Stimulated activated CD8-positive, alpha-beta memory T cell treated with anti-CD3 and anti-CD28 coated beads, Interleukin-7, amount 100 ng/mL, for 48 hours (primary cell): ENCODE data around the gene SDC3.
"Not testable (repeated sequence)": the region's sequence is repeated elsewhere in the genome, so short reads cannot be mapped to it uniquely, and the experiment has no call there.

Experiments used
- DNase-seq, 2 donors: peaks; one replicate each; pipeline ENCODE4 v3.0.0-alpha.2; 2020; ENCODE audit warnings: low read depth in 1 of 2; ENCODE audit errors: extremely low read depth in 1 of 2

SDC3 gene, protein sequence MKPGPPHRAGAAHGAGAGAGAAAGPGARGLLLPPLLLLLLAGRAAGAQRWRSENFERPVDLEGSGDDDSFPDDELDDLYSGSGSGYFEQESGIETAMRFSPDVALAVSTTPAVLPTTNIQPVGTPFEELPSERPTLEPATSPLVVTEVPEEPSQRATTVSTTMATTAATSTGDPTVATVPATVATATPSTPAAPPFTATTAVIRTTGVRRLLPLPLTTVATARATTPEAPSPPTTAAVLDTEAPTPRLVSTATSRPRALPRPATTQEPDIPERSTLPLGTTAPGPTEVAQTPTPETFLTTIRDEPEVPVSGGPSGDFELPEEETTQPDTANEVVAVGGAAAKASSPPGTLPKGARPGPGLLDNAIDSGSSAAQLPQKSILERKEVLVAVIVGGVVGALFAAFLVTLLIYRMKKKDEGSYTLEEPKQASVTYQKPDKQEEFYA

DNA sequence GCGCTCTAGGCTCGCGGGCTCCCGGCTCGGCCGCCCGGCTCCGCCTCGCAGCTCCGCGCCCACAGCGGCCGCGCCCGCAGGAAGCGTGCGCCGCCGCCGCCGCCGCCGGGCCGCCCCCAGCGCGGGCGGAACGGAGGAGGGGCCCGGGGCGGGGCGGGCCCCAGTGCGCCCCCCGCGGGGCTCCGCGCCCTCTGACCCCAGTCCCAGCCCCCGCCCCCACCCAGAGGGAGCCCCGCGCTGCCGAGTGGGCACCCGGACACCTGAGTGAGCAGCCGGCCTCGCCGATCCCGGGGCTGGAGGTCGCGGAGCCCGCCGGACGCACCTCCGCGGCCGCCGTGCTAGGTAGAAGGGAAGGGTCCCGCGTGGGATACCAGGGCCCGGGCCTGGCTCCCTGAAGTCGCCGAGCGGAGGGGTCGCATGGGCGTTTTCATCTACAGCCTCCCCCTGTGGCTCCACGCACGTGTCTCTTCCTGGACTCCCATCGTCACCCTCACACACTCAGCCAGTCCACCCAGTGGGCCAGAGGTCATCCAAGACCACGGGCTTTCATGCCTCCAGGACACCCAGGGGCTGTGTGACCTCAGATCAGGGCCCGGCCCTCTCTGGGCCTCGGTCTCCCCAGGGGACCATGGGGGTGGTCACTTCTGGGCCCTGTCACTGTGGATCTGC, at the start of gene SDC3:
Gene SDC3 (minus strand): TSS at position 63 of the 669 bp plus-strand sequence. CDS start 172 bp downstream, outside the sequence.
- DNase-seq, result no peak

DNA sequence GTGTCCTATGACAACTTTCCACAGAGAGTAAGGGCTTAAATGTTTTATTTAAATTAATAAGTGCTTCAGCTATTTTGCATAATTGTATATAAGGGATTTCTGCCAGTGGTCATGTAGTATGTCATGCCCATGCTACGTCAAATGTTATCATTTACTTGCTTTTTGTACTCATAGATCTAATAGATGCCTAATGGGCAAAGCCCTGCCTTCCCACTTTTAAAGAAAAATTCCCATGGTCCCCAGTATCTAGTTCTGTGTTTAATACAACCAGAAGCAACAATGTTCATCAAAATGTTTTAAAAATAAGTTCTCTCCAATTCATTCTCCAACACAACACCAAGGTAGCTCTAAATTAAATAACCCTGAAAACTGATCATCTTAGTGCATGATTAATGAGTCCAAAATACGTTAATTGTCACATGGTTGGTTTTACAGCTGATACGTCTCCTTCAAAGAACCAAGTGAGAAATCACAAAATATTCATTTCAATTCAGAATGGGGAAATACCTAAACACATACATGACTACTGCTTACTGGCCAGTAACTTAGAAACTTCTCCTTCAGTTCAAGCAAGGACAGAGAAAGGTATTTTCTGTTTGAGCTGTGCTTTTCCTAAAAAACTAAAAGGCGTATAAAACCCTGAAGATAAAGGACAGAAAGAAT, 49.1 kb upstream of the SDC3 start:
- DNase-seq, result no peak

DNA sequence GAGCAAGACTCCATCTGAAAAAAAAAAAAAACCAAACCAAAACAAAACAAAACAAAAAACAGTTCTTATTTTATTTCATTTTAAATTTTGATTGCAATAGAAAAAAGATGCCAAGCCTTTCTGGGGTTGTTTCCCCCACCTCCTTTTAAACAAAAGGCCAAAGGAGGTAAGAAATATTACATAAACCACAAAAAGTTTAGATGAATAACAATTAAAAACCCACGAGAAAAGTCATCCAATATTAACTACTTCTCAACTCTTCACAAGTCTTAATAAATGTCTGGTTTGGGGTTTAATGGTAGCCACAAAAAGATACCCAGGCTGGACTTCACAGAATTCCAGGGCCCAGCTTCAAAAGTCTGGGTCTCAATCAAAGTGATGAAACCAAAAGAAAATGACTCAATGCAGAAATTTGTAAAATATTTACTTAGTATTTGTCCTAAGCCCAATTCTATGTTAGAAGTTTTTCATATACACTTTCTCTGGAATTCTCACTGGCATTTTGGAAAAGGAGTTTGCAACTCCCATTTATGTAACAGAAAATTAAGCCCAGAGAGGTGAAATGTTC, 47.0 kb upstream of the SDC3 start:
- DNase-seq, result no peak

DNA sequence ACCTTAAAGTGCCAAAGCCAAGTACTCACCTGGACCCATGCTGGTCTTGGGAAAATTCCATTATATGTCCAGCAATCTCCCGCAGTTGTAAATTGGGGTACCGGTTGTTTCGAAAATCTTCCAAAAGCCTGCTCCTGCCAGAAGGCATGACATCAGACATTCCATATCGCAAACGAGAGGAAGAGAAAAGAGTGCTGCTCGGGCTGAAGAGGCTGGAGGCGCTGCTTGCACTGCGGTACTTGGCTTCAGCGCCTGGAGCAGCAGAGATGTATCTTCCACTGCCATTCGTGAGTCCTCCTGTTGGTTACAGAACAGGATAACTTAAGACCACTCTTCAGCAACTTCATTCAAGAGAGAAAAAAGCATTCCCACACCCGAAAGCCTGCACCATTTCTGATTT, 45.1 kb upstream of the SDC3 start:
- DNase-seq, result no peak

DNA sequence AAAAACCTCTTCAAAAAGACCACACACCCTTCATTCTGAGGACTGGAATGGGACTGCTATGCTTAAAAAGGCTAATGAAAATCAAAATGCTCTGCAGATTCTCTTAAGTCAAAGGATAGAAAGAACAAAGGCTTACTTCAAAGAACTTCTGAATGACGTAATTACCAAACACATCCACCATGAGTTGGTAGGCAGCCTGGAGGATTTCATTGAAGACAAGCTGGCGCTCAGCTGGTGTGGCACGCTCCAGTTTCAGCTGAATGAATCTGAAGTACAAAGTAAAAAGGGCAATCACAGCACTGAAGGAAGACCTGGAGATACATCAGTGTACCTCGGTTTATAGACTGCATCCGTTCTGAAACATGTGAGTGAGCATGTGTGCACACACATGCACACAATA, 43.5 kb upstream of the SDC3 start:
- no peak for DNase-seq

DNA sequence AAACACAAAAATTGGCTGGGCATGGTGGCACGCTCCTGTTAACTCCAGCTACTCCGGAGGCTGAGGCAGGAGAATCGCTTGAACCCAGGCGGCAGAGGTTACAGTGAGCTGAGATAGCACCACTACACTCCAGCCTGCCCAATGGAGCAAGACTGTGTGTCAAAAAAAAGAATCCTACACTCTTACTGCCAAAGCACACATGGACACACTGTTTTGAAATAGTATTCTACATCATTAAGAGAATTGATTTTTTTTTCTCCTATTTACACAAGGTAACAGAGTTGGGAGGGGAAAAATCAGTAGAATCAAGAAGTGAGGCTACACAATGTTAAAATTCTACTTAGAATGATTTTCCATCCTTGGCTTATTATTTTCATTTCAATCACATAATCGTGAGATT, 42.1 kb upstream of the SDC3 start:
- no peak for DNase-seq

DNA sequence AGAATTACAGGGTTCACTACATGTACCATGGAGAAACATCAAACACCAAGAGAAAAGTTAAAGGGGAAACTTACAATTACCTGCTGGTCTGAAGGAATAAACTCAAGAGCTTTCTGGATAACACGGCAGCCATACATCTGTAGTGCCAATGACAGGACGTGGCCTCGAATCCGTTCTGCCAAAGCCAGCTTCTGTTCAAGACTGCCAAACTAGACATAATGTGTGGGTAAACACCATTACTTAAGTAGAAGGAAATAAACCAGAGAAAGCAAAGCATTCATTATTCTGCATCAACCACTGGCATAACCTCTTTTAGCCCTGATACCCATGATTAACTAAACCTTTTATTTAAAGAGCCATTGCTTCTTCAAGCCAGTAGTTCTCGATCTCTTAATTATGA, 41.5 kb upstream of the SDC3 start:
- DNase-seq, result no peak

DNA sequence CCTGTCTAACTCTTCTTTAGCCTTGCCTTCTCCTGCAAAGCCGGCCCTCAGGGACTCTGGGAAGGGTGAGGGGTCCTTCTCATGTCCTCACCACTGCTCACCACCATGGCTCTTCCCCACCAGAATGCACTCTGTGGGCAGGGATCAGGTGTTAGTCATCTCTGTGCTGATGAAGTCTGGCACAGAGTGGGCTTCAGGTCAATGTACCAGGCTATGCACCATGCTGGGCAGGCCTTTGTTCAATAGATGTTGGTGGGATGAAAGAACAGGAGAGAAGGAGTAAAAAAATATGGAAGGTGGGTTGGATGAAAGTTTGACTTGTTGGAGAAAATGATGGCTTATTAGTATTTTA, 40.9 kb upstream of the SDC3 start:
- not testable (repeated sequence) for DNase-seq

DNA sequence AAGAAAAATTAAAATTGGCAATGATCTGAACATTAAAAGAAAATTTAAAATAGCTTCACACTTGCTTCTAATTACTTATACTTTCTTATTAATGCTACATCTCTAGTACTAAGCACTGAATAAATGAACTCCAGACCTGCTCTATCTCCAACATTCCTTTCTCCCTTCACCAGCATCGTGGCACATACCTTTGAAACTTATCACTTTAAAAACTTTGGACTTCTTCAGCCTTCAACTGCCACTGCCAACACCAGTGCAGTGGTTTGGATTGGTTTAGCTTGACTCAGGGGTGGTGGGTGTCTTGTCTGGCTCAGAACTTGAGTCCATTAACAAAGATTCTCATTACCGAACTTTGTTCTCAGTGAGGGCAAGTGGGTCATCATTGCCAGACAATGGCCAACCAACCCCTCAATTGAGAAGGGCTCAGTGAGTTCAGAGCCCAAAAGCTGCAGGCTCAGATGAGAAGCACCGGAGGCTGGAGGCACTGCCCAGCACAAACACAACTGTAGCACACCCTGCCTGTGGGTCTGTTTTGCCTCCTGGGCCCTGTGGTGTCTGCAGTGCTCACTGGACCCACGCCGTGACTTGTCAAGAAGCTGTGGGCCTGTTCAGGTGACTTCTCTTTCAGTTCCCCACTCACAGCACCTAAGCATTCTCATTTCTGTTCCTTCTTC, 40.4 kb upstream of the SDC3 start:
- DNase-seq, result not testable (repeated sequence)

DNA sequence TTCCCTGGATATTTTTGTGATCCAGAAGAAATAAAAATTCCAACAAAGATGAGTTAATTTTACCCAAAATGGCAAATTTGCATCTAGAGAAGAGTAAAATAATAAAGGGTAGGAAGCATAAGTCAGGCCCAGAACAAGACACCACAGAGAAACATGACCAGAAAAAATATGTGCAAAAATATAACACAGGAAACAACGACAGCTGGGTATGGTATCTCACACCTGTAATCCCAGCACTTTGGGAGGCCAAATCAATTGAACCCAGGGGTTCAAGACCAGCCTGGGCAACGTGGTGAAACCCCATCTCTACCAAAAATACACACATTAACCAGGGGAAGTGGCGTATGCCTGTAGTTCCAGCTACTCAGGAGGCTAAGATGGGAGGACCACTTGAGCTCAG, 39.7 kb upstream of the SDC3 start:
- no peak for DNase-seq

DNA sequence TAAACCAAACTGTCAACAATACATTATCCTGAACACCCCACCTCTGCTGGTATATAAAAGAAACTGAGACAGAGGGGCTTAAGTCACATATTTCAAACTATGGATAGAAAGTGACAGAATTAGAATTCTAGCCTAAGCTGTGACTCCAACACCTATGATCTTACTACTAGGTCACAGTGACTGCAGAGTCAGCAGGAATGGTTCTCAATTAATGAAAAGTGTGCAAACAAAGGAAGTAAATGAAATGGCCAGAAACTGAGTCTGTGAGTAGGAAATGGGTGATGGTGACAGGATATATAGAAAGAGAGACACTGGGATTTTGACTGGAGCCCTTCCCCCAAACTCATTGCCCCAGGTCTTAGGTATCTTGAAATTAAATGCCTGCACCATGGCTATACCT, 38.7 kb upstream of the SDC3 start:
- DNase-seq, result no peak

DNA sequence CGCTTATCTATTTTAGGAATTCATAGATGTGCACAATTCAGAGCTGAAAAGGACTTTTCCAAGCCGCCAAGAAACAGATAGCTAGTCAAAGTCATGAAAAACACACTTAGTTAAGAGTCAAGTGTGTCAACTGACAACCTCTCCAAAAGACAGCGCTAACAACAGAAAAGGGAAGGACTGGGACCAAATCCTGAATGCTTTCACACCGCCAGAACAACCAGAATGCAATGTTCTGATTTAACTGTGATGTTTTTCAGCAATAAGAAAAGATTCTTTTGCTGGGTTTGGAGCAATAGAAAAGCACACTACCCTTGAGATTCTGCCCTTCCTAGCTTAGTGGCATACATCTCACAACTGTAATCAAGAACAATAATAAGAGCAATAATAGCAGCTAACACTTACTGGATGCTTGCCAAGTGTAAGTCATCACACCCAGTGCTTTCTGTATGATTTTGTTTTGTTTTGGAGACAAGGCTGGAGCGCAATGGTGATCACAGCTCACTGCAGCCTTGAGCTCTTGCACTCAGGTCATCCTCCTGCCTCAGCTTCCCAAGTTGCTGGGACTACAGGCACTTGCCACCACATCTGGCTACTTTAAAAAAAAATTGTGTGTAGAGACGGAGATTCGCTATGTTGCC, 33.9 kb upstream of the SDC3 start:
- no peak for DNase-seq

DNA sequence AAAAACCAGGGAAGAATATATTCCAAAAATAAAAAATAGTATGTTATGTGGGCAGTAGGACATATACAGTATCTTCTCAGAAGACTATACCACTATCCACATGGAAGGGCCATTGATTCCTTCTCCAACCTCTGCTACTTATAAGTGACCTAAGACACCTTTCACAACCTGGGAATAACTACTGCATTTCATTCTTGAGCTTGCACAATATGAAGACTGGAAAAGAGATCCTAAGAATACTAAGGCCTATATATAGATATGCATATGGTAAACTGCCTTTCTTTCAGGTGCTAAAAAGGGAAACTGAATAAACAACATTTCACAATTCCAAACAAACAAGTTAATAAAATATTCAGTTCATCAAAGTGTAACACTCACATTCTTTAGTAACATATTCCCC, 32.0 kb upstream of the SDC3 start:
- no peak for DNase-seq

DNA sequence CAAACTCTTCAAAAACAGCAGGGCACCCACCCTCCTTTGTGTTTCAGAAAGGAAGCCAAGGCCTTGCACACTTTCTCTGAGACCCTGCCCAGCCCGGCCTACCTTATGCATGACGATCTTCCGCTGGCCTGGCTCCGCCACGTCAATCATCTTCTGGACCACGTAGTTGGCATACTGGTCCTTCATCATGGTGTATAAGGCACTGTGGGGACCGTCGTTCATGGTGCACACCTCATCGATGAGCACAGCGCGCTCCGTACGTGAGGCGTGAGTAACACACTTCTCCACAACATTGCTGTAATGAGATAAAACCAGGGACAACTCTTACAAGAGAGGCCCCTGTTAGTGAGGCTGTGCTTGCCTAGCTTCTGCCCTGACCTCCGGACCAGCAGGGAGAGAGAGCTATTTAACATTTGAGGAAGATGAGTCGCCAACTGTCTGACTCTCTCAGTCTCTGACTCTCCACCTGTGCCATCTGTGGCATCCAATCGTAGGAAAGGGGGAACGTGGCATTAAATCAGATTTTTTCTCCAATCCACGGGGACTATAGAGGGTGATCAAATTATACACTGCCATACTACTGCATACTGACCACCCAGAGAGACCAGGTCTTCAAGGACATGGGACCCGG, 28.1 kb upstream of the SDC3 start:
- DNase-seq, result no peak

DNA sequence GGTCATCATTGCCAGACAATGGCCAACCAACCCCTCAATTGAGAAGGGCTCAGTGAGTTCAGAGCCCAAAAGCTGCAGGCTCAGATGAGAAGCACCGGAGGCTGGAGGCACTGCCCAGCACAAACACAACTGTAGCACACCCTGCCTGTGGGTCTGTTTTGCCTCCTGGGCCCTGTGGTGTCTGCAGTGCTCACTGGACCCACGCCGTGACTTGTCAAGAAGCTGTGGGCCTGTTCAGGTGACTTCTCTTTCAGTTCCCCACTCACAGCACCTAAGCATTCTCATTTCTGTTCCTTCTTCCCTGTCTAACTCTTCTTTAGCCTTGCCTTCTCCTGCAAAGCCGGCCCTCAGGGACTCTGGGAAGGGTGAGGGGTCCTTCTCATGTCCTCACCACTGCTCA, 27.2 kb upstream of the SDC3 start:
- not testable (repeated sequence) for DNase-seq

DNA sequence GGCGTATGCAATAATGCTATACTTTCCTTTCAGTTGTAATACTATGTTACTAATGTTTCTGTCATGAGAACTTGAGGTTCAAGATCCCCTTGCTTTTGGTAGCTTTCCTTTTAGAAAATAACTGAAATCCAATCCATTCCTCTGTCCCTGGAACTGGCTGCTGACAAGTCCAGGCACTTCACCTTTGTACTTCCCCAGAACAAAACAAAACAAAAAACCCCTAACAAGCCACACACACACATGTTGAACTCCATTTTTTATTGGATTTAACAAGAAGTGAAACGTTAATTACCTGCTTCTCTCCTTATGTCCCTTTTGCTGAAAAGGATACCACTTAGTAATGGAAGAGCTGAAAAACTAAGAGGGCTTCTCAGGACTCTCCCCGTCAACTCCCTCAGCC, 26.1 kb upstream of the SDC3 start:
- DNase-seq, result no peak

DNA sequence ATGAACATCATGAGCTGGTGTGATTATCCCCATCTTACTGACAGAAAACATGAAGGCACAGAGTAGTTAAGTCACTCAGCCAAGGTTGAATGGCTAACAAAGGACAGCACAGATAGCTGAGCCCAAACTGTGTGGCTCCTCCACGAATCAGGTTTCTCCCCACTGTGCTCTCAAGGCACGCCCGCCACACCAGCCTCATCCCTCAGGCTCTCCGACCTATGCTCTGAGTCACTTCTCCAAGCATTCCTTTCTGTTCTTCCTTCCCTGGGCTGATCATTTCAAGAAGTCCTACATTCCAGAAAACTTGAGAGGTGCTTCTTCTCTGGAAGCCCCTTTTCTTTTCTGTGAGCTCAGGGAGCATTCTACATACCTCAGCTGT, 25.3 kb upstream of the SDC3 start:
- DNase-seq, result no peak

DNA sequence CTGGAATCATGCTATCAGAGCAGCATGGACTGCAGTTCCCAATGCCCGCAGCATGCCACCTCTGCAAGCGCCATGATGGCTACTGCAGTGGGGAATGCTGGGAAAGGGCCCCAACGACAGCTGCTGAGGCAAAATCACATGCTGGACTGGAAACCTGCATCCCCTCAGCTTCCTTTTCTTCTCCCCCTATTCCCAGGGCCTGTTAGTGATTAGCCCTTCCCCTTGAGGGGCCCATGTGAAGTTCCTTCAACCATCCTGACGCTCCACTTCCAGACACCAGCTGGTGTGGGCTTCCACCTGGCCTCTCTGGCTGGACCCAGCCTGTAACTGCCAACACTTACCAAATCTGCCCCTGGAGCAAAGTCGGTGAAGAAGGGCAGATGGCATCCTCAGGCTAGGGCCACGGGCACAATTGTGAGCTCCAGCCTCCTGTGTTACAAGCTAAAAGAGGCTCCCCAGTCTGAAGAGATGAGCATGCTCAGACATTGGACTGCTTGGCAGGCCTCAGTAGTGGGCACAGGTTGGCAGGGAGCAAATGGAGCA, 22.1 kb upstream of the SDC3 start:
- DNase-seq, result no peak

DNA sequence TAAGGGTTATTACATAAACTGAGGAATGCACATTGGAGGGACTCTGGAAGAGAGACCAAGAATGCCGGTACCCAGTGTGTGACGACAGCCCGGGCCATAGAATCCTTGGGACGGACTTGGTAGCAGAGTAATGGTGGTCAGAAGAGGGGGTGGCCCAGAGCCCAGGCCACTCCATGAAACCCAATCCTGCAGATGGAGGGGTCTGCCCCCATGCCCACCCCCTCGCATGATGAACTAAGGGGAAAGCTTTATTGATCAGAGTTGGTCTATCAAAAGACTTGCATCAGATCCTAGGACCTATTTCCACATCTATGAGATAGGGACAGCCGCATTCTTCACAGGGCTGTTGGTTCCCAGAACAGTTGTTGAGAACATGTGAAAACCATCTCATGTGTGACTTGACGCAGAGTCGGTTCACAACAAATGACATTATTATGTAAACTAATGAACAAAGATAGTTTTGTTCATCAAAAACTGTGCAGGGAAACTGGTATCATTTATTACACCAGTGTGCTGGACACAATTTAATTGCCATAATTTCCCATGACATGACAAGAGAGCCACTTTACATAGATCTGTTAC, 21.5 kb upstream of the SDC3 start:
- DNase-seq, result no peak
